NCI-H187 (cell line): ENCODE results near the gene EYA4.

Experiments
- DNase-seq, 2 experiments: peaks; one replicate each; lab custom pipeline; 2025; lab: John Stamatoyannopoulos, UW

The EYA4 gene

DNA sequence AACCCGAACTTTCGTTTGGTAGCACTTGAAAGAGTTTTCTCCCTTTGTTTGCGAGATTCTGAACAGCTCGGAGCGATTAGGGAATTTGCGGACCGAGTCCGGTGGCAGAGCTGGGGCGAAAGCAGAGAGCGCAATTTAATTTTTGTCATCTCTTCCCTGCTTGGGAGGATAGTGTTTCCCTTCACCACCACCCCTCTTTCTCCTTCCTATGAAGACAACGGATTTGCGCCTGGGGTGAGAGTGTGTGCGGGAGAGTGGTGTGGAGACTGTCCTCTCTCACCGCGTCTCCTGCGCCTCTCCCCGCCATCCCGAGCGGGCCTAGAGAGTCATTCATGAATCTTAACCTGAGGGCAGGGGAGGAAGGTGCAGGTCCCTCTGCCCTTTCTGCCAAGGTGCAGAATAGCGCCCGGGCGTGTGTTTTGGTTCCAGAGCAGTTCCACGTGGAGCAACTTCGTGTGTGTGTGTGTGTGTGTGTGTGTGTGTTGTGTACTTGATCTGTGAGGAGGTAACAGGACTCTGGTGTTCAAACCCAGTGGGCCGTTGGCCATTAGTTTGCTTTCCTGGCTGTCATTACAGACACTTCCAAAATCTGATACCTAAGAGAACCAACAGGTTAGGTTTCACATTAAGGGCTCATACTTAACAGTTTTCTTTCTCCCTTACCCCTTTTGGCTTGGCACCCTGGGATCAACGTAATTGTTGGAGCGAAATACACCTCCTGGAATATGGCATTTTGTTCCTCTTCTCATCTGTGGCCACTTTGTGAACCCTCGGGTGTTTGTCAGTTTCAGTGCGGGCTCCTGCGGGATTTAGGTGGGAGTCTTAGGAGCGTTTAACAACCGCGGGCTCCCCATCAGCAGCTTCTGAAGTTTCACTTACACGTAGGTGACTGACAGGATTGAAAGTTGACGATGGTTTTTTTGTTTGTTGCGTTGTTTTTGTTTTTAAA is 1.8 kb downstream of the EYA4 start:
- DNase-seq: no peak

DNA sequence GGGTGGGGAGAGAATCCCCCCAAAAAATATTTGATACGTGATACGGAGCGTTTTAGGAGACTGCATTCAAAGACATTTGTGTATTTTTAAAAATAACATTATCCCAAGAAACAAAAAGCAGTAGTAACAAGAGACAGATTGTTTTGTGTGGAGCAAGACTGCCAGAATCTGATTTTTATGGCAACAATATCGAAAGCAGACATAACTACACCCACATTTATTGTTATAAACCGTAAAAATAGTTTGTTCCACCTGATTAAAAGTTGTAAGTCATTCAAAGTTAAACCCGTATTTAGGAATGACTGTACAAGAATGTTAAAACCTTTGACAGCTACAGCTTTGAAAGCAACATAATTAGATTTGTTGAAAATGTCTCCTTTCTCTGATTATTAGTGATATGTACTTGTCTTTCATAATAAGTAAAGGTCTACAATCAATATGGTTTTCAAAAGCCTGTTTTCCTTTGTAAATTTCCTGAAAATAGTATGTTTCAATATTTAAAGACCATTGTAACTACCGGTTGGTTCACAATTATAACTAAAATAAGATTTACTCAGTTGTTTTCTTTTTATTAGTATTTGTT is 2.7 kb downstream of the EYA4 start:
- DNase-seq: no peak

DNA sequence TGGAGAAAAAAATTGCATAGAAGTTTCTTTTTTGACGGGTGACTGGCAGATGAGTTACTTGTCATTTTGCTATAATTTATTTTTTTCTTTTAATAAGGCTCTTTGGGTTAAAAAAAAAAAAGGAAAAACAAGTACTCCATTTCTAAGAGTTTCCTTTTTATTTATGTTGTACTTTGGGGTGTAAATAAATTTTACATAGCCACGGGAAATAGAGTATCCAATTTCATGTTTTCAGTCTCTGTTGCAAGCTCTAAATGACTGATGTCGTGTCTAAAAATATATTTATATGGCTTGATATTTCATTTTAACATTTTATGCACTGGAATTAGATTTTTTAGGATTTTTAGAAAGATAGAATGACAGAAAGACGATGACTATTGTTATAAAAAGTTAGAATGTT is 3.4 kb downstream of the EYA4 start:
- no peak for DNase-seq

DNA sequence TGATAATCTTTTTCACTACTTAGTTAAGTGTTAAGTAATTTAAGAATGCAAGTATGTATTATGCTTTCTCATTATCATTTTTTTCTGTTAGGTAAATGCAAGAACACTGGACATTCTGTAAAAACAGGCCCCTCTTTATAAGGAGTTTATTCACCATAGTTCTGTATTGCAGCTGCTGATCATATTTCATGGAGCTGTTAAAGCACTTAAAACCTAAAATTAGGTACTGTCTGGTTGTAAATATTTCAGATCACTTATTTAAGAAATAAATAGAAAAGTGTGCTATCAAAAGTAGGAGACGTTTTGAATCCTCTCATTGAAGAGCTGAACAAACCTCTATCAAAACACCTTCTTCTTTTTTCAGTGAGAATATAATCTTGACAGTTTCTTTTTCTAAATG is 3.9 kb downstream of the EYA4 start:
- no peak for DNase-seq

DNA sequence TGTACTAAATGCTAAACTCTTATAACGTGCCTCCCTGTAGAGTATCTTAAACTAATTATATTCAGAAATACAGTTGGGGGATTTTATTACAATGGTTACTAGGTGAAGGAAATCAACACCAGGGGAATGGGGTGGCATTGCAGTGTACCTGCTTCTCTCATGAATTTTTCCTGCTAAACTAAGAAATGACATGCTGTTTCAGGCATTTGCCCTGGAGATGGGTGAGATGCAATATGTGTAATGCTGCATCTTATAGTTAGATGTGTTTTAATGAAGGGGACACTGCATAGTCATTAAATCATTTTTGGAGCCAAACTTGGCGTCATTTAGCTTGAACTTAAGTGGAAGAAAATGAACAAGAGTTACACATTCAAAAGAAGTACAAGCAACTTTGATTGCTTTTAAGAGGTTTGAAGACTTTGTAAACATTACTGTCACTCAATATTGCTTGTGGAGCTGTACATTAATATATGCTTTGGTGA is 4.3 kb downstream of the EYA4 start:
- DNase-seq: no peak

GRCh38 chr6:133247581-133247980 is 6.4 kb downstream of the EYA4 start:
- no peak for DNase-seq

GRCh38 chr6:133248241-133249001 is 7.3 kb downstream of the EYA4 start:
- no peak for DNase-seq

GRCh38 chr6:133251688-133252087 is 10.5 kb downstream of the EYA4 start:
- DNase-seq: no peak

- DNase-seq: no peak
Observed at GRCh38 chr6:133254552-133255228, 13.5 kb downstream of the EYA4 start.

- DNase-seq: no peak
Observed at GRCh38 chr6:133257545-133258105, 16.5 kb downstream of the EYA4 start.

GRCh38 chr6:133259561-133259960 is 18.4 kb downstream of the EYA4 start:
- DNase-seq: no peak

DNA sequence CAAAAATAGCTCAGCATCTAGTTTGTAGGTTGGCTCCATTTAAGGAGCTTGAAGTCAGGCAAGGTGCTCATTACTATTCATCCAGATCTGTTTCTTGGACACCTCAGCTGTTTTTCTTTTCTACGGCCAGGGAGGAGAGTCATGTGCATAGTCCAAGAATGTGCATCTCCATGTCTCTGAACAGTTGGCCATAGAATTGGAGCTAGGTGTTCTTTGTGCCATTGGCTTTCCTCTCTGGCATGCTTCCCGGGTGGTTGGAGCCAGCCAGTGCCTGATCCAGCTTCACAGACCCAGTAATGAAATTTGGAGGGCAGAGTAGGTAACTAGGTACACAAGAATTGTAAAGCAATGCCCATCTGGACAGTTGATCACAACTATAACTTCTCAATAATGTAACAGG is 21.6 kb downstream of the EYA4 start:
- DNase-seq: no peak

- no peak for DNase-seq
Observed at GRCh38 chr6:133265066-133265465, 23.9 kb downstream of the EYA4 start.

DNA sequence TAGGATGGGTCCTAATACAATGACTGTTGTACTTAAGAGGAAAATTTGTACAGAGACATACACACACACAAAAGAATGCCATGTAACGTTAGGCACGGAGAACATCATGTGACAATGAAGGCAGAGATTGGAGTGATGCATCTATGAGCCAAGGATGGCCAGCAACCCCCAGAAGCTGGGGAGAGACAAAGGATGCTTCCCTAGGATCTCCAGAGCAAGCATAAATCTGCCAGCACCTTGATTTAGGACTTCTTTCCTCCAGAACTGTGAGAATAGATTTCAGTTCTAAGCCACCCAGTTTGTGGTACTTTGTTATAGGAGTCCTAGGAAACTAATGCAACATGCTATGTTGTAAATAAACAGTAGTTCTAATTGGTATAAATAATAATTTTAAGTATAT is 25.0 kb downstream of the EYA4 start:
- DNase-seq: no peak

DNA sequence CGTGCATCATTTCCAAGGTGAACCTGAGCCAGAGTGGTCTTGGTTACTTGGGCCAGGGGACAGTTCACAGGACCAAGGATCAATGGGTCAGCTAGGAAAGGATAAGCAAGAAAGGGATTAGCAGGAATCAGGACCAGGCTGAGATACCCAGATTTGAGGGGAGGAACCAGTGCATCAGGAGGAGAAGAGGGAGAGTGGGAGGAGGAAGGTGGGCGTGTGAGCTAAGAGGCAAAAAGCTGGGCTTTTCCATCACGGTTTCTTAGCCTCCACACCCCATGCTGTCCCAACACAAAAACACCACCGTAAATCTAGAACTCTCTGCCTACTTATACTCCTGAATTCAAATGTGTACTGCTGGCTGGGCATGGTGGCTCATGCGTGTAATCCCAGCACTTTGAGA is 27.5 kb downstream of the EYA4 start:
- no peak for DNase-seq

GRCh38 chr6:133274813-133275212 is 33.7 kb downstream of the EYA4 start:
- no peak for DNase-seq

DNA sequence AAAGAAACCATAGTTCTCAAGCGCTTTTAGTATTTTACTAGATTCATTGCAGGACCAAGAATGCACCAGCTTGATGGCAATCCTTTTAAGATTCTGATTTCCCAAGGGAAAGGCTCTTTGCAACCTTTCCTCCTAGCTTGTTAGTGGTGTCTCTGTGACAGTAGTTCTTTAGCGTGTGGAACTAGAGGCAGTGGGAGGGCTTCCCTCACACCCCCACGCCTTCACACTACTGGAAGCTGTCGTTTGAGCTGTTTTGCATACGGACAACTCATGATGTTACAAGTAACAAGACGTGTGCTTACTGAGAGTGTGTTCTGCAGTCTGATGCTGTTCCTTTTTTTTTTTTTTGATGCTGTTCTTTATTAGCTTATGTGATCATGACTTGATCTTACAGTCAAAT is 34.1 kb downstream of the EYA4 start:
- DNase-seq: no peak

DNA sequence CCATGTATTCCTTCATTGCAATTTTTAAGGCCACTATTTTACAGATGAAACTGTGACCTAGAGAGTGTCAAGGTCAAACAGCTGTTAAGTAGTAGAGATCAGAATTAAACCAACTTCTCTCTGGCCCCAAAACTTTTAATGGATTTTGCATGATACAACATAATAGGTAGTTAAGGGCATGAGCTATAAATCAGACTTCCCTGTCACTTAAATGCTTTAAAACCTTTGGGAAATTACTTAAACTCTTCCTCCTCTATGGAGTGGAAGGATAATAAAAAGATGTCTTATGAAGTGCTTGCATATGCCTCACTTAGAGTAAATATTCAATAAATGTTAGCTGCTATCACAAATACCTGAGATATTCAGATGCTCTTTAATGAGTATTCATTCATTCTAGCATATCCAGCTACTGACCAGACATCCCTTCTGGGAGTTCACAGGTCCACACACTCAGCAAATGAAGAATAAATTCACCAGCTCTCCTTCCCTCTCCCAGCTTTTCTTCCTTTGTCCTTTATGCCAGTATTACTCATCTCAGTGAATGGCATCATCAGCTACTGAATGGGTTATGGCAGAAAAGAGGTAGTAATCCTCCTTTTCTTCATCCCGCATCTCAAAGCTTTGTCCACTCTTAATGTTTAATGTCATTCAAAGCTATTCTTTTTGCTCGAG is 36.2 kb downstream of the EYA4 start:
- DNase-seq: no peak

DNA sequence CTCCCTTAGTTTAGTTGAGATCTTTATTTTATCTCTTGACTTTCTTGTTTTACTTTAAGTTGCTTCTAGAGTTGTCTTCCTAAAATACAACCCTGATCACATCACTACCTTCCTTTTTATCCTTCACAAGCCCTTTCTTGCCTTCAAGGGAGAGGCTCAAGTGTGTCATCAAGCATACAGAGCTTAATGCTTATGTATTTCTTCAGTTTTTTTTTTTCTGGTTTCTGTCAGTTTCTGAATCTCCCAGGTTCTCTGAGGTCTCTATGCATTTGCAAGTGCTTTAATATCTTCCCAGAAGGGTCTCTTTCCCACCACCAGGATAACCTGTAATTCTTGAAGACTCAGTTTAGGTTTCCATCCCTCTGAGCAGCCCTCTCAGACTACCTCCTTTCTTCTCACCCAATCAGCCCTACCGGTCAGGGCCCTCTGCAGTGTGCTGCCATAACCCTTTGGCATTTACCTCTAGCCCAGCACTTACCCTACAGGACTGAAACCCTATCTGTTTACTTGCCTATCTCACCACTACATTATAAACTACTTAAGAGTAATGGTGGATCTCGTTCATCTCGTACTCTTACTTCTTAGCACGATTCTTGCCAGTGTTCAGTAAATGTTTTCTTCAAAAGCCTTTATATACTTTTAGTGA is 36.9 kb downstream of the EYA4 start:
- no peak for DNase-seq

DNA sequence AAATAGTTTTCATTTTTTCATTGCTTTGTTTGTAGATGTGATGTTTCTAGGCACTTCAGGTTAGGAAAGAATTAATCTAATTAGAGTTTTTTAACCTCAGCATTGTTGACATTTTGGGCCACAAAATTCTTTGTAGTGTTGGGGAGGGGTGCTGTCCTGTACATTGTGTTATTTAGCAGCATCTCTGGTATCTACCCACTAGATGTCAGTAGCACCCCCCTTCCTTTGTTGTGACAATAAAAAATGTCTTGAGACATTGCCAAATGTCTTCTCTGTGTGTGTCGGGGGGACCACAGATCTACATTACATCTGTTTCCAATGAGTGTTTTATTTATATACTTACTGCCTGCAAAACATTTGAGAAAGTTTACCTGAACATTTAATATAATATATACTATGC is 45.6 kb downstream of the EYA4 start:
- no peak for DNase-seq

GRCh38 chr6:133288662-133289061 is 47.5 kb downstream of the EYA4 start:
- no peak for DNase-seq
